ENCODE results near the gene RAG1.

RAG1 gene

DNA sequence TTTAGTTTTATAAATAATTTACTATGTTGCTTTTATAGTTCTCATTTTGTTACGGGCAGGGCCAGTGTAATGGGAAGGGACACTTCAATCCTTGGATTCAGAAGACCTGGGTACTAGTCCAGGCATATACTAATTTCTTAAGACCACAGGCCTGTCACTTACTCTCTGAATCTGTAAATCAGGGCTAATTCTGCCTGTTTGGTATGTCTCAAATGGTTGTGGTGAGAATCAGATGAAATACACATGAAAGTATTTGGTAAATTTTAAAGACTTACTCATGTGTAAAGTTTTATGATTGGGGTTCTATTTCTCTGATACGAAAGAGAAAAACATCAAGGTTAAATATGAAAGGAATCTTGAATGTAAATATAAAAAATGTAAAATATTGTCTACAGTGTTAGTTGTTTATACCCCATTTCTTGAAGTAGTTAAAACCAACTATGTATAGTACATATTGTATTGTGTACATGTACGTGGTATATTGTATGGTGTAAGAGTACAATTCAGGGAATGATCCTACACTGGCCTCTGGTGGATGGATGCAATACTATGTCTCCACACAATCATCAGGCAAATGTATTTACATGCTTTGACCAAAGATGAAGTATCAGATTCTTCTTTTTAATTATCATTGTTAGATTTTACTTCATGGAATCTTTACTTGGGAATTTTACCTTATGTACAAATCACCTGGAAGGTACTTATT is 54.8 kb downstream of the RAG1 start:
- no peak overlapping the region for H3K27ac ChIP-seq
- H3K4me3 ChIP-seq, result no peak overlapping the region

DNA sequence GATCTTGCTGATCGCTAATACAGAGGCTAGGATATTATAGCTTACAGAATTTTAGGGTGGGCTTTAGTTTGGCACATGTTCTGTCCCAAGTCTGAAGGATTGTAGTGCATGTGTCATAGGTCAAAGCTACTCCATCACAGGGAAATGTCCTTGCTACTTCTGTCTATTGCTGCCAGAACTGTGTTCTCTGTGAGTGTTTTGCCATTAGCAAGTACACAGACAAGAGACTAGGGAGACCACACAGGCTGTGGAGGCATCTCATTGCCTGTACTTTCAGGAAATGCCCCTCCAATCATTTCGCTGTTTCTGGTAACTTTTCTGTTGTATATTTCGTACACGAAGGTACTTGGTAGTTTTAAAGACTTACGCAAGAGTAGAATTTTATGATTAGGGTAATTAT is 55.7 kb downstream of the RAG1 start:
- no peak overlapping the region for H3K4me3 ChIP-seq
- H3K27ac ChIP-seq, result no peak overlapping the region

DNA sequence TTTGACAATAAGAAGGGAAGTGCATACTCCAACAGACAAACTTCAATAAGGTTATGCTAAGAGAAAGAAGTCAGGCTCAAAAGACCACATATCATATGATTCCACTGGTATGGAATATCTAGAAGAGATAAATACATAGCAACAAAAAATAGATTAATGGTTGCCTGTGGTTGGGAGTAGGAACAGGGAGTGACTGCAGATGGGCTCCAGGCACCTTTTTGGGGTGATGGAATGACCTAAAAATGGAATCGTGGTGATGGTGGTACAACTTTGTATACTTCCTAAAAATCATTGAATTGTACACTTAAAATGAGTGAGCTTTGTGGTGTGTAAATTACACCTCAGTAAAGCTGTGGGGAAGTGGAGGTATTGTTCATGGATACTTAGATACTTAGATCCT is 59.2 kb downstream of the RAG1 start:
- no peak overlapping the region for H3K4me3 ChIP-seq

DNA sequence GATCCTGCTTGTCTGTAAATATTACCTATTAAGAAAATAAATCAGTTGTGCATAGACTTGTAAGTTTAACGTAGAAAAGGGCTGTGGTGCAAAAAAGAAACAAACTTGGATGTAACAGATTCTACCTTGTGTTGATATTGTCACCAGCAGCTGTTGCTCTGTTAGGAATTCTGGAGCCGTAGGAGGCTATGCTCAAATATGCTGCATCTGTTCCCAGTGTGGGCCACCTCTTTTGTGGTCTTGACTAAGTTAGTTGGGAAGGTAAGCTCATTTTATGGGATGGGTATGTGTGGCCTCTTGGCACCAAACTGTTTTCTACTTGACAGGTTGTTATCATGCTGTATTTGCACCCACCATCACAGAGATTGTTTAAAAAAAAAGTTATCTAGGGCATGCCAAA is 59.7 kb downstream of the RAG1 start:
- no peak overlapping the region for H3K4me3 ChIP-seq

More for the DNA sequence above, 59.2 kb downstream of the RAG1 start:
- H3K27ac ChIP-seq, result no peak overlapping the region

DNA sequence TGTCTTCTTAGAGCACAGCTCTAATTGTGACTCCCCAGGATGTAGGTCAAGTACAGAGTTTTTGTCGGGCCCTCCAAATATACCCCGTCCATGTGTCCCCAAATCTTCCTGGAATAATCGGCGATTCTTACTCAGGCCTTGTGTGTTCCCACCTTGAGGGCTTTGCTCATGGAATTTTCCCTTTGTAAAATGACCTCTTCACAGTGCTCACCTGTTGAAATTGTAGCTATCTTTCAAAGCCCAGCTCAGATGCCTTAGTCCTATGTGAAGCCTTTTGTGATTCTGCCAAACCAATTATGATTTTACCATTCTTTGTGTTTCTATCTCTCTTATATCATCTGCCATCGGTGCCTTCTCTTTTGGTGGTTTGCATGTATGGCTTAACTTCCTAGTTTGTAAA is 60.3 kb downstream of the RAG1 start:
- Histone ChIP-seq H3K27ac (no peak overlapping the region), H3K4me3 (no peak overlapping the region)

More for the DNA sequence above, 59.7 kb downstream of the RAG1 start:
- no peak overlapping the region for H3K27ac ChIP-seq

DNA sequence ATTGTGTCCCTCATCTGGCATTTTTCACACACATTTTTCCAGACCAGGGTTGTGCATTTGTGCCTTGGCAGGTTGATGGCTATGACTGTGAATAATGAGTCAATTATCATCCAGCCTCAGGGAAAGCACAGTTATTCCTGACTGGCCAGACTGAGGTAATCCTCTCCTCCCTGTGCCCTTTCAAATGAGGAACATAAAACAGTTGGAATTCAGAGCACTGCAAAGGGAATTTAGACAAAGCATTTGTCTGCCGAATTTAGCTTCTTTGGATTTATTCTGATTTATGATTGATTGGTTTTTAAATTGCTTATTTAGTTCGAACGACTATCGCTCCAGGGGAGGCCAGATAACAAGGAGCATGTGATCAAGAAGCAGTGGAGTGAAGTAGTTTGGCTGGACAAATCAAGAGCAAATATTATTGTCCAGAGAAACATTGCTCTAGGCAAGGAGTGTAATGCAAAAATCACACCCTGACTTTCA is 61.0 kb downstream of the RAG1 start:
- H3K27ac ChIP-seq, result no peak overlapping the region

More for the DNA sequence above, 61.0 kb downstream of the RAG1 start:
- no peak overlapping the region for H3K4me3 ChIP-seq
